Chondrocyte (in vitro differentiated cells): ENCODE results near the gene RGS10. TPM values are rescaled to one million over a fixed set of nuclear protein-coding genes. Genes with fewer than 3 reads are reported as not detected.

Experiments
- DNase-seq: peaks from one replicate; pipeline ENCODE4 v3.0.0; 2021; ENCODE audit warnings: mixed read lengths, low spot score
- H3K27ac Mint-ChIP-seq: one replicate; pipeline ENCODE4 v1.8.0; 2021; ENCODE audit warnings: mild to moderate bottlenecking, moderate library complexity, mixed read lengths; ENCODE audit not compliant: unreplicated experiment
- H3K27me3 Mint-ChIP-seq: 2 replicates; pipeline ENCODE4 v1.8.0; 2021; ENCODE audit warnings: low read depth, mixed read lengths
- H3K36me3 Mint-ChIP-seq: 2 replicates; pipeline ENCODE4 v1.8.0; 2021; ENCODE audit warnings: low read depth, mixed read lengths
- H3K4me1 Mint-ChIP-seq: 2 replicates; pipeline ENCODE4 v1.8.0; 2021; ENCODE audit warnings: low read depth, mild to moderate bottlenecking, mixed read lengths
- H3K4me3 Mint-ChIP-seq: one replicate; pipeline ENCODE4 v1.8.0; 2021; ENCODE audit warnings: mild to moderate bottlenecking, moderate library complexity, mixed read lengths; ENCODE audit not compliant: unreplicated experiment
- H3K9me3 Mint-ChIP-seq: 2 replicates; pipeline ENCODE4 v1.8.0; 2021; ENCODE audit warnings: low read depth, mixed read lengths
- long read RNA-seq: library from polyadenylated mRNA; stranded (forward); transcript quantifications from one replicate; pipeline ENCODE4 v2.0.0, GENCODE V29; 2021
- total RNA-seq: library from RNA; stranded (reverse); gene quantifications from 3 replicates; pipeline ENCODE4 v1.2.1, GENCODE V29; 2021
- TF ChIP-seq, protein P1 (sequence below): fragments of 200-600 bp; sonication (generic); IDR thresholded peaks from 2 replicates; pipeline ENCODE4 v1.5.0; 2021; ENCODE audit warnings: antibody characterized with exemption, mild to moderate bottlenecking, moderate library complexity

Gene RGS10, protein sequence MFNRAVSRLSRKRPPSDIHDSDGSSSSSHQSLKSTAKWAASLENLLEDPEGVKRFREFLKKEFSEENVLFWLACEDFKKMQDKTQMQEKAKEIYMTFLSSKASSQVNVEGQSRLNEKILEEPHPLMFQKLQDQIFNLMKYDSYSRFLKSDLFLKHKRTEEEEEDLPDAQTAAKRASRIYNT
- 17.8 to 19.7 TPM (median 19.0 TPM) in 3 replicates for total RNA-seq
- long read RNA-seq, transcript RGS10-202 (5 exons, 804 nt), result major isoform, 13 of 13 reads
- long read RNA-seq, partial matches to known transcripts, result 0 of 13 reads
- long read RNA-seq, other reads (novel, unspliced or antisense), result 0 of 13 reads

DNA sequence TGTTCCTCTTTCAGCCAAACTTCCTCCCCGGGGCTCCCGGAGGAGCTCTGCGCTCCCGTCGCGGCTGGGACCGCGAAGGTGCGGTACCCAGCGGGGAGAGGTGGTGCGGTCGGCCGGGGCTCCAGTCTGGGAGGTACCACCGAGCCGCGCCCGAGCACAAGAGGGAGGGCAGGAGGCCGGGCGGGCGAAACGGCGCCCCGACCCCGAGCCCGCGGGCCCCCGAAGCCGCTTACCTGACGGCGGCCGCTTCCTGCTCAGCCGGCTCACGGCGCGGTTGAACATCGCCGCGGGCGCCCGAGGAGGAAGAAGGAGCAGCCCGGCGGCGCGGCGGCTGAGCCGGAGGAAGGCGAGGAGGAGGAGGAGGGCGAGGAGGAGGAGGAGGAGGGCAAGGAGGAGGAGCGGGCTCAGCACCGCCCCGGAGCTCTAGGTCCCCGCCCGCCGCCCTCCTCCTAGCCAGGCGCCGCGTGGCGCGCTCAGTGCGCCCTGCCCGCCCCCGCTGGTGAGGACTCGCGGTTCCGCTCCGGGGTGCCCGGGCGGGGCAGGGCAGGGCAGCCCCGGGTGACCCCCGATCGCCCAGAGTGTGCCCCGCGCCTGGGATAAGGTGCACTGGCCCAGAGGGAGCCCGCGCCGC lies at the start of gene RGS10:
RGS10 (minus strand) TSS at position 363 of the 631 bp plus-strand sequence; CDS start at position 282, 81 bp downstream.
- H3K27me3 Mint-ChIP-seq, result peaks cover under 1% of the 10 kb centered on the region
- H3K27ac Mint-ChIP-seq, result peak within 1 kb of the TSS; percentile 78
- TF ChIP-seq, protein P1, sequence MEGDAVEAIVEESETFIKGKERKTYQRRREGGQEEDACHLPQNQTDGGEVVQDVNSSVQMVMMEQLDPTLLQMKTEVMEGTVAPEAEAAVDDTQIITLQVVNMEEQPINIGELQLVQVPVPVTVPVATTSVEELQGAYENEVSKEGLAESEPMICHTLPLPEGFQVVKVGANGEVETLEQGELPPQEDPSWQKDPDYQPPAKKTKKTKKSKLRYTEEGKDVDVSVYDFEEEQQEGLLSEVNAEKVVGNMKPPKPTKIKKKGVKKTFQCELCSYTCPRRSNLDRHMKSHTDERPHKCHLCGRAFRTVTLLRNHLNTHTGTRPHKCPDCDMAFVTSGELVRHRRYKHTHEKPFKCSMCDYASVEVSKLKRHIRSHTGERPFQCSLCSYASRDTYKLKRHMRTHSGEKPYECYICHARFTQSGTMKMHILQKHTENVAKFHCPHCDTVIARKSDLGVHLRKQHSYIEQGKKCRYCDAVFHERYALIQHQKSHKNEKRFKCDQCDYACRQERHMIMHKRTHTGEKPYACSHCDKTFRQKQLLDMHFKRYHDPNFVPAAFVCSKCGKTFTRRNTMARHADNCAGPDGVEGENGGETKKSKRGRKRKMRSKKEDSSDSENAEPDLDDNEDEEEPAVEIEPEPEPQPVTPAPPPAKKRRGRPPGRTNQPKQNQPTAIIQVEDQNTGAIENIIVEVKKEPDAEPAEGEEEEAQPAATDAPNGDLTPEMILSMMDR, result no peak
- no peaks in the 10 kb centered on the region for H3K36me3 Mint-ChIP-seq
- H3K4me1 Mint-ChIP-seq, result peaks cover 35% of the 10 kb centered on the region
- no peak for DNase-seq
- no peaks in the 10 kb centered on the region for H3K9me3 Mint-ChIP-seq
- peak within 1 kb of the TSS; percentile 77 for H3K4me3 Mint-ChIP-seq

DNA sequence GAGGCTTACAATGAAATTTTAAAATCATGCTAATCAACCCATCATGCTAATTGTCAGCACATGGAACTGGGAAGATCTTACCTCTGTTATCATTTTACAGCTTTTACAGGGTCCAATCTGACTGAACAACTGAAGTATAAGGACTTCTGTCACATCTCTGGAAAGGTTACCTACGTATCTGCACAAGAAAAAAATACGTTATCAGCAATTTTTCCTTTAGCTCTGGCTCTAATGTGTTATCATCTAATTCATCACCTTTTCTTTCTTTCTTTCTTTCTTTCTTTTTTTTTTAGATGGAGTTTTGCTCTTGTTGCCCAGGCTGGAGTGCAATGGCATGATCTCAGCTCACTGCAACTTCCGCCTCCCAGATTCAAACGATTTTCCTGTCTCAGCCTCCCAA lies 45.6 kb upstream of the RGS10 start:
- peaks cover 4% of the 10 kb centered on the region for H3K36me3 Mint-ChIP-seq
- no peak for DNase-seq
- peaks cover 25% of the 10 kb centered on the region for H3K4me1 Mint-ChIP-seq
- H3K27ac Mint-ChIP-seq, result no peak overlapping the region
- H3K27me3 Mint-ChIP-seq, result no peaks in the 10 kb centered on the region
- no peaks in the 10 kb centered on the region for H3K9me3 Mint-ChIP-seq
- no peak overlapping the region for H3K4me3 Mint-ChIP-seq
- TF ChIP-seq, protein P1, result no peak

DNA sequence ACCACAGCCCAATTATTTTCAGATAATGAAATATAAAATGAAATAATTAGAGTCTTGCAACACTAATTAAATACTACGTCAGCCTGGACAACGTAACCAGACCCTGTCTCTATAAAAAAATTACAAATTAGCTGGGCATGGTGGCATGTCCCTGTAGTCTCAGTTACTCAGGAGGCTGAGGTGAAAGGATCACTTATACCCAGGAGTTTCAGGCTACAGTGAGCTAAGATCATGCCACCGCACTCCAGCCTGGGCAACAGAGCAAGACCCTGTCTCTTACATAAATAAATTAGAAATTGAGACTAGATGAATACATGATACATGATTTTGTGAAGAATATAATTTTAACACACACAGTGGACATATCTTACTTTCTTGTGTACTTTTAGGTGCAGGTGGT lies 35.8 kb upstream of the RGS10 start:
- Mint-ChIP-seq H3K36me3 (peaks cover 38% of the 10 kb centered on the region), H3K9me3 (no peaks in the 10 kb centered on the region), H3K4me3 (no peak overlapping the region), H3K4me1 (peaks cover 1% of the 10 kb centered on the region), H3K27ac (no peak overlapping the region), H3K27me3 (no peaks in the 10 kb centered on the region)
- TF ChIP-seq, protein P1, result no peak
- DNase-seq, result no peak

DNA sequence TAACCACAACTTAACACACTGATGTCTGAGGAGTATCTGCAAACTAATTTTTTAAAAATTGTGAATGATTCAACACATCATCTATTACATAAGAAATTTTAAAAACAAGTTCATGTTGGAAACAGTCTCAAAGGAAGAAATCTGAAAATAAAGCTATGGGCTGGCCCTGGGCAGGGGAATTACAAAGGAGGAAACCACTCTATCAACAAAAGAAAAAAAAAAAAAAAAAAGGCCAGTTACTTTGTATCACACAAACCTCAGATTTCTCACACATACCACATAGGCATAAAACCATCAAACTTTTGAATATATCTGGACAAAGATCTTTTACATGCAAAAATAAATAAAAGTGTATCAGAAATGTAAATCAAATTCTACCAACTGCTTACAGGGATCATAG lies 33.5 kb upstream of the RGS10 start:
- no peak overlapping the region for H3K4me3 Mint-ChIP-seq
- peaks cover 36% of the 10 kb centered on the region for H3K36me3 Mint-ChIP-seq
- H3K4me1 Mint-ChIP-seq, result no peaks in the 10 kb centered on the region

DNA sequence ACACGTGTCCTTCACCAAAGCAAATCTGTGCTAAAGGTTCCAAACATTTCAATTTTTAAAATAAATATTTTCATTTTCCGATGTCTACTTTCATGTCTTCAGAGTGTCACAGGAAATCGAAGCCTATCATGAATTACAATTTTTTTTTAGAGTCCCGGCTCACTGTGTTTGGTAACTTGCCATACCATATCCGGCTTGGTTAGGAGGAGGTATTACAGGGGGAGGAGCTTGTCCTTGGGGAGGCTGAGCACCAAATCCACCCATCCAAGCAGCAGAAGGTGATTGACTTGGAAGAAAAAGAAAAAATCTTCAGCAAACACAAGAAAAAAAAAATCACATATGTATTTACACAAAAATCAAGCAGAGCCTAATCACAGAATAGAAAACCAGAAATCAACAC lies 33.0 kb upstream of the RGS10 start:
- DNase-seq, result no peak
- Mint-ChIP-seq H3K27me3 (no peaks in the 10 kb centered on the region), H3K9me3 (no peaks in the 10 kb centered on the region), H3K4me1 (no peaks in the 10 kb centered on the region), H3K27ac (no peak overlapping the region), H3K36me3 (peaks cover 36% of the 10 kb centered on the region), H3K4me3 (no peak overlapping the region)
- TF ChIP-seq, protein P1, result no peak

More for the DNA sequence above, 33.5 kb upstream of the RGS10 start:
- DNase-seq, result no peak
- no peaks in the 10 kb centered on the region for H3K9me3 Mint-ChIP-seq
- H3K27ac Mint-ChIP-seq, result no peak overlapping the region
- H3K27me3 Mint-ChIP-seq, result no peaks in the 10 kb centered on the region
- TF ChIP-seq, protein P1, result no peak
